Activated CD4-positive, alpha-beta T cell treated with anti-CD3 and anti-CD28 coated beads, Interleukin-10, Interleukin-2, amounts not matched to agents 100 ng/mL and 50 ng/mL, durations not matched to agents 16 hours and 8 hours (primary cell): ENCODE measurements around the gene CACHD1.

ENCODE experiments used
- DNase-seq: peaks from one replicate; pipeline ENCODE4 v3.0.0-alpha.2; 2020

Gene CACHD1

GRCh38 chr1:64525116-64525686, 55.3 kb downstream of the CACHD1 start:
- DNase-seq: no peak

- no peak for DNase-seq
Measured at GRCh38 chr1:64526312-64526711, 56.4 kb downstream of the CACHD1 start.

GRCh38 chr1:64527165-64527564, 57.2 kb downstream of the CACHD1 start:
- DNase-seq: no peak

DNA sequence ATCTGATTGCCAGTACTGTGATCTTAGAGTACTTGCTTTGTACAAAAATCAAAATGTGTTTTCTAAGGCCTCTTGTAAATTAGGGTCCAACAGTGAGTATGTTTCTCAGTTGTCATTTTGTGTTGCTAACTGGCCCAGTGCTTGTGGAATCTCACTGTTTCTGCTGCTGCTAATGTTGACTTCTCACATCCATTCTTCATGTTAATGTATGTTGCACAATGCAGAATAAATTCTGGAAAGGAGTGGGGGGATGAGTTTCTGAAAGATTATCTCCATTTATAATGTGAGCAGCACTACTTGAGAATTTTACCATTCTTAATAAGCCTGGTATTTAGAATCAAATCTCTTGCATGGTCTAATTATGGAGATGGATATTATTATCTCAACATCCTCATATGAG, 57.9 kb downstream of the CACHD1 start:
- no peak for DNase-seq

GRCh38 chr1:64530969-64531692, 61.2 kb downstream of the CACHD1 start:
- DNase-seq: no peak

DNA sequence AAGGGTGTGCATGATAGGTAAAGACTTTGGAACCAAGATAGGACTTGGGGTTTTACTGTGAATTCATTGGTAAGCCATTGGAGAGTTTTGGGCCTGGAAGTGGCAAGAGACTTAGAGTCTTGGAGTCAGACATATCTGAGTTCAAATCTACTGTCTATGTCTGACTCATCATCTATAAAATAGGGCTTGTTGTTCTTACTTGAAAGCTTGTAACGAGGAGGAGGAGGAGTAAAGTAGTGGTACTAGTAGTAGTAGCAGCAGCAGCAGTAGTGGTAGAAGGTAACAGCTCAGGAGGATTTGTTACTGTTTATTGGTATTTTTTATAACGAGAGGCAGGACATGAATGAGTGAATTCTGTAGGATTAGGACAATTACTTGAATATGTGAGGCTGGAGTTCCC, 62.7 kb downstream of the CACHD1 start:
- DNase-seq: no peak

- DNase-seq: no peak
Measured at GRCh38 chr1:64535938-64536835, 66.3 kb downstream of the CACHD1 start.

DNA sequence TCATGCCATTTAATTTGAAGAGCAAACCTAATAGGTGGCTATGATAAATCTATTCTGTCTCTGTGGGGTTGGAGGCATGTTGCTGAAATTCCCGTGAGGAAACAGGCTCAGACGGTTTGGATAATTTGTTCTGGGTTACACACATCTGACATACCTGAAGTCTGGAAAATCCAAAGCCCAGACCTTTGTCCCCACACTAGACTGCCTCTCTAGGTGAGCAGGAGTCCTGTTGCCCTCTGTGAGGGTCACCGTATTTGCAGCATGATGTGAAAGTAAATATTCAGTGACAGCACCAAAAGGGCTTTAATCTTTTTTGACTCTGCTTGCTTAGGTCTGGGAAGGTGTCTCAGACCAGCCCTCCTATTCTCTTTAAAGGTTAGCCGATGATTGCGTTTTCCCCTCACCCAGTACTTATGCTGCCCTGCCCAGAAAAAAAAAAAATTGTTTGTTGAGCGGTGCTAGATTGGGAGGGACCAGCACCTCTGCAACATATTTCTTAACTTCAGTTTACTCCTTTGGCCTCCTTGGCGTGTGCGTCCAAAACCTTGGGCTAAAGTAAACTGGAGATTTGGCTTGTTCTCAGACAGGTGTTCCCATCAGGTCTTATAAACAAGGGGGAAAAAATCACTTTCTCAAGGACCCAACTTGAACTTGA, 67.0 kb downstream of the CACHD1 start:
- no peak for DNase-seq

DNA sequence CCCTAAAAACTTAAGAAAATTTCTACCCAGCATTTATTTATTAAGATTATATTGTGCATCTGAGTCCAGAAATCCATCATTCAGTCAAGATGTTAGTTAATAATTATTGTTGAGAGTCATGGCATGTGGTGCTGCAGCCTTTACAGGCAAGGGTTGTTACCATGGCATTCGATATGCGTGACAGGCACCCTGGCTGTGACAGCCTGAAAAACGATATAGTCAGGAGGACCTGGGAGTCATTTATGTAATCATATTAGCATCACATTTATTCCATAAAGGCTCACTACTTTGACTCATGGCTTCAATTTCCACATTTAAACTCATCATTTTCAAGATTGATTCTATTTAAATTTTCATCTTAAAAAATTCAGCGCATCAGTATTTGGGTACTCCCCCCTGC, 68.0 kb downstream of the CACHD1 start:
- DNase-seq: no peak

- DNase-seq: no peak
Measured at GRCh38 chr1:64538389-64538788, 68.5 kb downstream of the CACHD1 start.

DNA sequence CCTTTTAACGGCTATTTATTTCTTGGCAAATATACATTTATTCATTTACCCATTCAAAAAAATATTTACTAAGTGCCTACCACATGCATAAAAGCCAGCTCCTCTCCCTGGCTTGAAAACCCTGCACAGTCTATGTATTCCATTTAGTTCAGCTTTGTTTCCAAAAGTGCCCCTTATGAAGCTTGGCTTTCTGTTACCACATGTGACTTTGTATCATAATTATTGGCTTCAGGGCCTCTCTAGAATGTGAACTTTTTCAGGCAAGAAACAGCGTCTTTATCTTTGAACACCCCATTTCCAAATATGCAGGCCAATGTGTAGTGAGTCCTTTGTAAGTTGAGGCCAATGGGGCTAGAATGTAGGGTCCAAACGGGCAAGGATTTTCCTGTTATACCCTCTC, 69.4 kb downstream of the CACHD1 start:
- no peak for DNase-seq

DNA sequence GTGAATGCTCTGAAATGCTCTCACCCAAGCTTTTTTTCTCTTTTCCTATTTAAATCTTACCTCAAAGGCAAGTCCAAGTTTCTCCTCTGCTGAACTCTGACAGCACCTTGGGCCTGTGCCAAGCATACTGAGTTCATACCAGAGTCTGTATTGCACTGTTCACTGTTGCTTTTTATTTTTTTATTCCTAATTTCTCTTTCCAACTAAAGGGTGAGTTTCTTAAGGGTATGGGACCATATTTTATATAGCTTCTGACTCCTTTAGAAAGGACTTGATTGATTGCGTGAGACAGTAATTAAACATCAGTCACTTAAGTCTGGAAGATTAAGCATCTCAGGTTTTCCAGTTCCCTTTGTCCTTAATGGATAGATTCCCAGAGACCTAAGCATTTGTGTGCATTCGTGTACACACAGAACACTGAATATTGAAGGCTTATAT, 69.9 kb downstream of the CACHD1 start:
- no peak for DNase-seq

DNA sequence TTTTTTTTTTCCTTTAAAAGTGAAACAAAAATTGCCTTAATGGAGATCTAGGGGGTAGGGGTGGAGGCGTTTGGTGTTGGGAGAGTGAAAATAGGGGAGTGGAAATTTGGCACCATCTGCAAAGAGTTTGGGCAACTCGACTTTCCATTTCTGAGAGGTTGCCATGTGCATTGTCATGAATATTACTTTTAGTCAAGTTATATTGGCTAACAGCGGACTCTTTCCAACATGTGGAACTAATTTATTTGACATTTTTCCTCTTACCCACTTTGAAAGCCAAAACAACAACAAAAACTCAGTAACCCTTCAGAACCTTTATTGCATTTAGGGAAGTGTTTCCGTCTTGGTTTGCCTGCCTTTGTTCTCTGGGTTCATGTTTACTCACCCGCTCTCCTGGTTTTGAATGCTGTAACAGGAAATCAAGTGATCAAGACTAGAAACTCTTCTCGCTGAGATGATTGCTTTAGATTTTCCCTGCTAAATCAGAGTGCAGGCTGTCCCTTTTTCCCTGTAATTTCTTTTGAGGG, 70.4 kb downstream of the CACHD1 start:
- DNase-seq: peak; percentile 36

GRCh38 chr1:64542118-64542517, 72.2 kb downstream of the CACHD1 start:
- DNase-seq: no peak

- DNase-seq: no peak
Measured at GRCh38 chr1:64543831-64544230, 73.9 kb downstream of the CACHD1 start.

- peak; percentile 15 for DNase-seq
Measured at GRCh38 chr1:64545118-64545843, 75.4 kb downstream of the CACHD1 start.

DNA sequence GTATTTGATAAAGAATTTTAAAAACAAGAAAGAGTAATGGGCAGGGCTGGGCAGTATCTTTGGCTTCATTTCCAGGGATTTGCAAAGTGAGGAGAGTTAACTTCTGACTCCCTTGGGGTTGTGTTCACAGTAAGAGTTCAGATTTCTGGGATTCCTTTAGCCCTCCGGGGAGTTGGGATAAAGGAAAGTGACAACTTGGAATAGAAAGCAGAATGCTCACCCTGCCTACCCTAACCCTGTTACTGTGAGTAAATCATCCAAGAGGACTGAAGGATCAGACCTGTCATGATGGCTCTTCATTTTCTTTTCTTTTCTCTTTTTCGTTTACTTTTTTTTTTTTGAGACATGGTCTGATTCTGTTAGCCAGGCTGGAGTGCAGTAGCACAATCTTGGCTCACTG, 76.1 kb downstream of the CACHD1 start:
- DNase-seq: no peak

DNA sequence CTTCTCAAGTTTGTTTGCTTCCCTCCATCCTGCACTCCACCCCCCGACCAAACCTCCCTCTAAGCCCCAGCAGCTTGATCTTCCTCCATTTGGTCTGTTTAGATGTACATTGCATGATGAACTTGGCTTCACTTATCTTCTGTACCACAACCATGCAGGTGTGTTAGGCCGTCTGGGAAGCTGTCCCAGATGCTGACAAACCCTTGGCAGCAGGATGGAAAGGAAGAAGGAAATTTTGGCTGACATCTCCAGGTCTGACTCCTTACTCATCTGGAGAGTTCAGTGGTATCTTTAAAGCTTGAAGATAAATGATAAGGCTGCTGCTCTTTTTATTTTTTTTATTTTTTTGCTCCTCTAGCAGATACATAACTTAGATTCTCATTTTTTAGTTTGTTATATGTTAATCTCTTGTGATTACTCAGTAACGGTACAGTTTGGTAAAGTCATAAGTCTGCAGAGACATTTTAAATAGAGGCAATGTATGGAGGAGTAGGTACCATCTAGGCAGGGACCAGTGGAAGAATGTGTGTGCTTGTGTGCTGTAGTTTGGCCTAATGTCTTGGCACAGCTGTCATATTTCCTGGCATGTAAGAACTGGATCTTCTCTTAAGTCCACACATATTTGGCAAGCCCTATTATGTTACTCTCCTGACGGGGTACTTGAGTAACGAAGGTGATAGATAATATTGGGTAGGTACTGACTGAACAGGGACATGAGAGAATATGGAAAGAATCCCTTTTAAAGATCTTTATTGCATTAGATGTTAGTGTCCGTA, 79.7 kb downstream of the CACHD1 start:
- DNase-seq: no peak

- DNase-seq: peak; percentile 68
Measured at GRCh38 chr1:64550510-64550909, 80.6 kb downstream of the CACHD1 start.

- DNase-seq: no peak
Measured at GRCh38 chr1:64550946-64551605, 81.1 kb downstream of the CACHD1 start.

DNA sequence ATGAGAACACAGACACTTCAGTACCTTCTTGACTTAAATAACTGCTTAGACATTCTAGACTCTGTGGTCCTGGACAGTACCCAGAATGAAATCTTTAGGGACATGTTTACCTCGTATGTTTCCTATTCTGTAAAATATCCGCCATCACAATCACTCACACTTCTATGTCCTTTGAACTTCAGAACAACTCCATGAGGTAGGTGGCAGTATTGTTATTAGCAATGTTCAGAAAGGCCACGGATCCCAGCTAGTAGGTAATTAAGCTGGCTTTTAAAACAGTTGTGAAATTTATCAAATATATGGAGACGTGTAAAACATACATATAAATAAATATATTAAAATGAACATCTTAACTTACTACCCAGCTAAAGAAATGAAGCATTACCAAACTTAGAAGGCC, 83.4 kb downstream of the CACHD1 start:
- DNase-seq: no peak
